CD14-positive monocyte (primary cell): ENCODE results near the gene BCAS4. TPM values are rescaled to one million over a fixed set of nuclear protein-coding genes. Genes with fewer than 3 reads are reported as not detected.

ENCODE experiments used
- DNase-seq, 3 donors: peaks; one replicate each; pipeline ENCODE4 v3.0.0-alpha.2; 2011 to 2022
- H2AFZ ChIP-seq: 2 replicates; pipeline ENCODE4 v1.6.0; 2012; ENCODE audit warnings: mild to moderate bottlenecking, low read depth, low read length, inconsistent platforms; ENCODE audit not compliant: insufficient read depth, poor library complexity, severe bottlenecking
- H3K27ac ChIP-seq, 2 donors: 1 replicate in 1 of 2; 2 replicates in 1 of 2; pipeline ENCODE4 v1.5.1; 2012 to 2013; ENCODE audit warnings: low read length in 2 of 2, control low read depth in 1 of 2, inconsistent platforms in 1 of 2, low read depth in 1 of 2, mild to moderate bottlenecking in 1 of 2
- H3K27me3 ChIP-seq, 2 donors: one replicate each; pipeline versions ENCODE4 v1.6.0 to v1.6.1; 2011 to 2013; ENCODE audit warnings: low read length in 2 of 2; ENCODE audit not compliant: control insufficient read depth in 2 of 2, insufficient read depth in 2 of 2
- H3K36me3 ChIP-seq, 2 donors: replicated peaks in 1 of 2; 1 replicate in 1 of 2; 2 replicates in 1 of 2; pipeline versions ENCODE4 v1.5.1 to v1.6.1; 2012 to 2013; ENCODE audit warnings: low read length in 2 of 2, control low read depth in 1 of 2, inconsistent platforms in 1 of 2, mild to moderate bottlenecking in 1 of 2; ENCODE audit not compliant: insufficient read depth in 2 of 2, control insufficient read depth in 1 of 2
- H3K4me1 ChIP-seq, 2 donors: 1 replicate in 1 of 2; 2 replicates in 1 of 2; pipeline versions ENCODE4 v1.5.1 to v1.6.1; 2012 to 2013; ENCODE audit warnings: low read length in 2 of 2, control low read depth in 1 of 2, inconsistent platforms in 1 of 2, mild to moderate bottlenecking in 1 of 2, moderate library complexity in 1 of 2; ENCODE audit not compliant: insufficient read depth in 2 of 2, control insufficient read depth in 1 of 2
- H3K4me2 ChIP-seq: replicated peaks from 2 replicates; pipeline ENCODE3; 2012; ENCODE audit warnings: low read length, moderate library complexity, mild to moderate bottlenecking; ENCODE audit not compliant: poor library complexity, severe bottlenecking; ENCODE audit errors: extremely low read depth
- H3K4me3 ChIP-seq, 3 experiments: fragments of 200-600 bp in 1 of 3; sonication (generic) in 1 of 3; replicated peaks in 1 of 3; 1 replicate in 2 of 3; 2 replicates in 1 of 3; pipeline ENCODE4 v1.5.1; 2011 to 2013; ENCODE audit warnings: low read length in 3 of 3, mild to moderate bottlenecking in 3 of 3, control low read depth in 2 of 3, low read depth in 2 of 3, inconsistent platforms in 1 of 3, moderate library complexity in 1 of 3
- H3K79me2 ChIP-seq: 2 replicates; pipeline ENCODE4 v1.6.0; 2012; ENCODE audit warnings: mild to moderate bottlenecking, control low read depth, inconsistent platforms, low read length, moderate library complexity; ENCODE audit not compliant: insufficient read depth
- H3K9ac ChIP-seq: 2 replicates; pipeline ENCODE4 v1.6.0; 2017; ENCODE audit warnings: low read length, mild to moderate bottlenecking; ENCODE audit not compliant: insufficient read depth, poor library complexity, severe bottlenecking
- H3K9me3 ChIP-seq, 2 donors: replicated peaks in 1 of 2; 1 replicate in 1 of 2; 2 replicates in 1 of 2; pipeline versions ENCODE4 v1.5.1 to v1.6.1; 2012 to 2013; ENCODE audit warnings: low read length in 2 of 2, control low read depth in 1 of 2; ENCODE audit not compliant: control insufficient read depth in 1 of 2, insufficient read depth in 1 of 2
- H4K20me1 ChIP-seq: 2 replicates; pipeline ENCODE4 v1.6.0; 2012; ENCODE audit warnings: mild to moderate bottlenecking, low read length, control low read depth, moderate library complexity; ENCODE audit not compliant: insufficient read depth
- H3K27ac Mint-ChIP-seq, 7 donors: one replicate each; pipeline ENCODE4 v1.8.0; 2020; ENCODE audit warnings: mild to moderate bottlenecking in 7 of 7, mixed read lengths in 7 of 7, moderate library complexity in 6 of 7, inconsistent platforms in 2 of 7
- H3K27me3 Mint-ChIP-seq, 3 donors: one replicate each; pipeline ENCODE4 v1.8.0; 2021 to 2022; ENCODE audit warnings: low read depth in 3 of 3, mild to moderate bottlenecking in 3 of 3, mixed read lengths in 3 of 3, moderate library complexity in 3 of 3, inconsistent platforms in 1 of 3
- H3K36me3 Mint-ChIP-seq, 2 donors: one replicate each; pipeline ENCODE4 v1.8.0; 2020; ENCODE audit warnings: mixed read lengths in 2 of 2, inconsistent platforms in 1 of 2, mild to moderate bottlenecking in 1 of 2
- H3K4me1 Mint-ChIP-seq: one replicate; pipeline ENCODE4 v1.8.0; 2020; ENCODE audit warnings: mild to moderate bottlenecking, mixed read lengths
- H3K4me3 Mint-ChIP-seq, 2 donors: one replicate each; pipeline ENCODE4 v1.8.0; 2020; ENCODE audit warnings: mild to moderate bottlenecking in 2 of 2, mixed read lengths in 2 of 2, moderate library complexity in 1 of 2
- H3K9me3 Mint-ChIP-seq, 7 donors: one replicate each; pipeline ENCODE4 v1.8.0; 2020 to 2022; ENCODE audit warnings: mixed read lengths in 7 of 7, mild to moderate bottlenecking in 6 of 7, moderate library complexity in 6 of 7, inconsistent platforms in 2 of 7
- WGBS: methylation state at CpG from one replicate; pipeline ENCODE4 v1.1.5; 2013; ENCODE audit warnings: missing lambda C conversion rate; ENCODE audit not compliant: insufficient coverage; 5-methylcytosine and 5-hydroxymethylcytosine counted together
- intact Hi-C, 2 donors: fragments of 100-400 bp; cut with micrococcal nuclease; formaldehyde crosslinking; loops; one replicate each; pipeline versions ENCODE4 v1.15.0 to v1.15.1; 2023
- polyA plus RNA-seq, 3 donors: library from polyadenylated mRNA; depleted of rRNA in 1 of 3; unstranded in 2 of 3; stranded (reverse) in 1 of 3; fragments of 300-500 nt in 2 of 3; fragments of >200 nt in 1 of 3; fragmentation: Illumina TruSeq in 2 of 3; gene quantifications; 1 replicate in 2 of 3; 2 replicates in 1 of 3; pipeline ENCODE4 v1.2.3, GENCODE V29; 2012 to 2021
- TF ChIP-seq, protein P1 (sequence below): fragments of 200-600 bp; IDR thresholded peaks from one replicate; pipeline ENCODE4 v1.8.0; 2022; ENCODE audit warnings: antibody characterized with exemption, mild to moderate bottlenecking

BCAS4 gene
- polyA plus RNA-seq, 3 donors: 0.16 to 1.0 (median 0.69) TPM

DNA sequence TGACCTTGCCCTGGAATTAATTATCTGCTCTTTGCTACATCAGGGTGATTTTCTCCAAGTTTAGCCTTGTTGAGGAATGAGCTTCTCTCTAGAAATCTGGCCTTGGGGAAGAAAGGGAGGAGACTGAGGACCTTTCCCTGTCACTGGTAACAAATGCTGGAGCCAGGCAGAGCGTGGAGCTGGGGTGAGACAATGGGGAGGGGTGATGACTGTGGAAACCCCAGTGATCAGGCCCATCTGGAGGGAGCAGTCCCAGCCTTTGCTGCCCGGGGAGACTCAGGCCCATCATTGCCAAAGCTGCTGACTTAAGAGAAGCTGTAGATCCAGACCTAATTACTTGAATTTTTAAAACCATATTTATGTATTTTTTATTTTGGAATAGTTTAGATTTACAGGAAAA lies 31.3 kb downstream of the BCAS4 start:
- Mint-ChIP-seq H3K9me3 (peaks cover 0 to 3% (median 2%) of the 10 kb centered on the region in 7 donors), H3K36me3 (no peaks in the 10 kb centered on the region), H3K27ac (no peak overlapping the region), H3K4me1 (peaks cover 2% of the 10 kb centered on the region), H3K4me3 (no peak overlapping the region), H3K27me3 (no peaks in the 10 kb centered on the region)
- intact Hi-C loops: loop anchor here in 1 of 2 donors (10.0 kb wide), 1 partner anchor 99 kb away; no protein-coding TSS in a partner anchor
- no peaks in the 10 kb centered on the region for H3K9me3 ChIP-seq
- H3K79me2 ChIP-seq: no peaks in the 10 kb centered on the region
- DNase-seq: no peak
- no peaks in the 10 kb centered on the region for H4K20me1 ChIP-seq
- WGBS: 83% methylated on average over 1 of the region's 2 CpGs
- TF ChIP-seq, protein P1, sequence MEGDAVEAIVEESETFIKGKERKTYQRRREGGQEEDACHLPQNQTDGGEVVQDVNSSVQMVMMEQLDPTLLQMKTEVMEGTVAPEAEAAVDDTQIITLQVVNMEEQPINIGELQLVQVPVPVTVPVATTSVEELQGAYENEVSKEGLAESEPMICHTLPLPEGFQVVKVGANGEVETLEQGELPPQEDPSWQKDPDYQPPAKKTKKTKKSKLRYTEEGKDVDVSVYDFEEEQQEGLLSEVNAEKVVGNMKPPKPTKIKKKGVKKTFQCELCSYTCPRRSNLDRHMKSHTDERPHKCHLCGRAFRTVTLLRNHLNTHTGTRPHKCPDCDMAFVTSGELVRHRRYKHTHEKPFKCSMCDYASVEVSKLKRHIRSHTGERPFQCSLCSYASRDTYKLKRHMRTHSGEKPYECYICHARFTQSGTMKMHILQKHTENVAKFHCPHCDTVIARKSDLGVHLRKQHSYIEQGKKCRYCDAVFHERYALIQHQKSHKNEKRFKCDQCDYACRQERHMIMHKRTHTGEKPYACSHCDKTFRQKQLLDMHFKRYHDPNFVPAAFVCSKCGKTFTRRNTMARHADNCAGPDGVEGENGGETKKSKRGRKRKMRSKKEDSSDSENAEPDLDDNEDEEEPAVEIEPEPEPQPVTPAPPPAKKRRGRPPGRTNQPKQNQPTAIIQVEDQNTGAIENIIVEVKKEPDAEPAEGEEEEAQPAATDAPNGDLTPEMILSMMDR: no peak
- no peaks in the 10 kb centered on the region for H3K4me1 ChIP-seq
- H3K36me3 ChIP-seq: no peaks in the 10 kb centered on the region
- H3K4me2 ChIP-seq: no peak overlapping the region
- H3K27ac ChIP-seq: no peak overlapping the region
- H3K4me3 ChIP-seq: no peak overlapping the region
- H2AFZ ChIP-seq: no peak overlapping the region
- no peak overlapping the region for H3K9ac ChIP-seq
- H3K27me3 ChIP-seq: no peaks in the 10 kb centered on the region

DNA sequence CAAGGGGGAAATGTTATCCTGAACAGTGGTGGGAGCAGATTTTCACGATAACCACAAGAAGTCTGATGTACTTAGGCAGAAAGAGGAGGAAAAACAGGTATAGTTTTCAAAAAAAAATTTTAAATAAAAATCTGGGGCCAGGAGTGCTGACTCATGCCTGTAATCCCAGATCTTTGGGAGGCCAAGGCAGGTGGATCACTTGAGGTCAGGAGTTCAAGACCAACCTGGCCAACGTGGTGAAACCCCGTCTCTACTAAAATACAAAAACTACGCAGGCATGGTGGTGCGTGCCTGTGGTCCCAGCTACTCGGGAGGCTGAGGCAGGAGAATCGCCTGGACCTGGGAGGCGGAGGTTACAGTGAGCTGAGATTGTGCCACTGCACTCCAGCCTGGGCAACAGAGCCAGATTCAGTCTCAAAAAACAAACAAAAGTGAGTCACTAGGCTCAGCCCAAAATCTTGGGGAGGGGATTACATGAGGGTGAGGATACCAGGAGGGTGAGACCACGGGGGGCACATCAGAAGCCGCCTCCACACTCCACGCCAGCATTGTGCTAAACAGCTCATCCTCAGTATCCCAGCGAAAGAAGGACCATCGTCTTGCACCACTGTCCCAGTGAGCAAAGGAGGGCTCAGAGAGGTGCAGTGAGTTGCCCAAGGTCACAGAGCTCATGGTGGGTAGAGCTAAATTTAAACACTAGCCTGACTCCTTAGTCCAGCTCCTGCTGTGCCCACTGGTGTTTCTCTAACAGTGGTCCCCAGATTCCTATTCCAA lies 33.7 kb downstream of the BCAS4 start:
- TF ChIP-seq, protein P1: no peak
- Histone ChIP-seq H4K20me1 (no peaks in the 10 kb centered on the region), H3K9ac (no peak overlapping the region), H3K4me1 (no peaks in the 10 kb centered on the region), H3K4me2 (no peak overlapping the region), H3K4me3 (no peak overlapping the region), H3K79me2 (no peaks in the 10 kb centered on the region), H2AFZ (no peak overlapping the region), H3K9me3 (no peaks in the 10 kb centered on the region), H3K27me3 (no peaks in the 10 kb centered on the region), H3K36me3 (no peaks in the 10 kb centered on the region), H3K27ac (no peak overlapping the region)
- no peaks in the 10 kb centered on the region for H3K9me3 Mint-ChIP-seq
- no peak overlapping the region for H3K27ac Mint-ChIP-seq
- 93% methylated on average over 13 of the region's 13 CpGs for WGBS
- DNase-seq: no peak
- no peaks in the 10 kb centered on the region for H3K36me3 Mint-ChIP-seq
- intact Hi-C loops: loop anchor here in 1 of 2 donors (10.0 kb wide), 1 partner anchor 96 kb away; no protein-coding TSS in a partner anchor
- H3K27me3 Mint-ChIP-seq: no peaks in the 10 kb centered on the region
- no peaks in the 10 kb centered on the region for H3K4me1 Mint-ChIP-seq
- no peak overlapping the region for H3K4me3 Mint-ChIP-seq
